Measurements from ENCODE around the gene ANO2.
"Not testable (repeated sequence)": the region's sequence is repeated elsewhere in the genome, so short reads cannot be mapped to it uniquely, and the experiment has no call there.

Gene ANO2

DNA sequence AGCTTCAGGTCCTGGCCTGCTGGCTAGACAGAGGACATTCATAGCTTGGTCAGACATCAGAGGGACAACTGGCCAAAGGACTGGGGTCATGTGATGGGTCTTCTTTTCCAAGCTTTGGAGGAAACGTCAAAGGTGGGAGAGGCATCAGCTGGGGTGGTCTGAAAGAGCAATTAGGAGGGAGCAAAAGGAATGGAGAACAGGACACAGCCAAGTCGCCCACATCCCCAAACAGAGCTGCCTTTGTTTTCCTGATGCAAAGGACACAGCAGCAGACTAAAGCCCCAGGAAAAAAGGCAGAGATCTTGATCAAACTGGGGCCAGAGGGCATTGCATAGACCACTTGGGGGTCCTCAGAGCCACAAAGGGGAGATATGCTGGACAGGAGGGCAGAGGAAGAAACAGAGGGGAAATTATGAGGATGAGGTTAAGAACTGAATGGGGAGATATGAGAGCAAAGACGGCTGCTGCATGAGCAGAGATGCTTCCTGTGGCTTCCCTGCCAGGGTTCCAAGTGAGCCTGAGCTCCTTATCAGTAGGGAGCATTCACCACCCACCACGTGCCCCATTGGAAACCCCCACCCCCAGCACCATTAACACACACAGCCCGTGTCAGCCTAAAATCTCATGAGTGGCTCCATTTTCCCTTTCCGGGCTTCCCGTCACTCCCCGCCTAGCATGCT, 62.4 kb downstream of the ANO2 start:
- no peak for DNase-seq

- DNase-seq = no peak
Measured at GRCh38 chr12:5881666-5882065, 63.4 kb downstream of the ANO2 start.

- no peak for DNase-seq
Measured at GRCh38 chr12:5881101-5881606, 63.9 kb downstream of the ANO2 start.

DNA sequence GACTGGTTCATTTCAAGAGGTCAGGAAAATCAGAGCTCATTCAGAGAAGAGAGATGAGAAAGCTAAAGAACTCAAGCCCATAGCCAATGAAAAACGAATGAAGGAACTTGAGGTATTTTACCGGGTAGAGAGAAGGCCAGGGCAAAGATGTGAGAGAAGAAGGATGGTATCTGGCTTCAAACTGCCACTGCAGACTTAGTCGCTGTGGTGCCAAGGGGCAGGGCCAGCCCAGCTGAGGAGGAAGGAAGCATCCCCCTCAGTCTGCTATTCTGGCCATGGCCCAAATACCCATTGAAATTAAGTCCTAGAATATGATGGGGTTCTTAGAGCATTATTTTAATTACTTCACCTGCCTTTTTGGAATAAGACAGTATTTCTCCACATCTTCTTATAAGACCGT, 69.2 kb downstream of the ANO2 start:
- no peak for DNase-seq

DNA sequence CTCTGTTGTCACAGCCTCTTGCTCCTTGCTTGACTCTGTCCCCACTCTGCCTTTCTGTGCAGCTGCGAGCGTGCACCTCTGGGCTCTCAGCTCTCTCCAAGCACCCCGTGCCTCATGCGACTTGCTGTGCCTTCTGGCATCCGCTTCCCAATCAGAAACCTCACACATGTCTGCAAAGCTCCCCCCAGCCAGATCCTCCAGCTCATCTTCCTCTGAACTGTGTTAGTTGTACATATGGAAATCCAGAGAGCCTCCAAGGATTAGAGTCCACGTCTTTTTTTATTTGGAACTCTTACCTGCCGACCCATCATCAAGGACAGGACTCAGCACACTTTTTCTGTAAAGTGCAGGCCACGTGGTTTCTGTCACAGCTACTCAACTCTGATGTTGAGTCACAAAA, 70.5 kb downstream of the ANO2 start:
- no peak for DNase-seq

DNA sequence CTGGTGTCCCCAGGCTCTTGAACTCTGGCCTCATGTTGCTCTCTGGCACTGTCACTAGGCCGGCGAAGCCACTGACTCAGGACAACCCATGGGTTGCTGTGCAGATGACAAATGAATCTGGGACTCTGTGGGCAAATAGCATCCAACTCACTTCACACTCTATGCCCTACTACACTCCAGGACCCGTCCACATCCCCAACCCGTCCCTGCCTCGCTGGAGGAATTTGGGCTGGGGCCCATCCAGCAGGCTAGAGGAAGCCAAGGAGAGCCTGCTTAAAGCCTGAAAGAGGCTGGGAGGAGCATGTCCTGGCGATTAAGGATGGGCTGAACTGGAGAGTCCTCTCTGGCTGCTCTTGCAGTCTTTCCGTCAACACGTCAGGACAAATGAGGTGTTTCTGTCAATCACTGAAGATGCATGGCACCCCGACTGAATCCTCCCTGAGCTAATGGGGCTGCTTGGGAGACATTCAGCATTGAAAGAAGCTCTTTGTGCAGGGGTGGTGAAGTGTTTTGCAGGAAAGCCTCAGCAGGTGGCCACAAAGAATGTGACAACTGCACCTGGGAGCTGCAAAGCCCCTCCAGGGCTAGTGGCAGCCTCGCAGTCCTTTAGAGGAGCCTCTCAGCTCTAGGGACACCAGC, 71.7 kb downstream of the ANO2 start:
- DNase-seq = no peak

DNA sequence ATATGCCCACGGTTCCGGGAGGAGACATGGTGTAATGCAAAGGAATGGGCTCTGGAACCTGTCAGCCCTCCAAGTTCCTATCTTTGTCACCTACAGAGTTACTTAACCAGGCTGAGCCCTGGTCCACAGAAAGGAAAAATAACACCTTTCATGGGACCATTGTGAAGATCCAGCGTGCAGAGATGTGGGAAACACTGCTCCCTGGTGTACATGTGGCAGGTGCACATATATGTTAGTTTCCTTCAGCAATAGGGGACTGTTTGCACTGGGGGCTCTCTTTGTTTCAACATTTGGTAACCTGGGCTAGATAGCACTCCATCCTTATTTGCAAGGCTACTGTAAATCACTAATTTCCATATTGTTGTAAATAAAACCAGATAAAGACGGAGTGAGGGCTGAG, 72.3 kb downstream of the ANO2 start:
- DNase-seq = no peak

DNA sequence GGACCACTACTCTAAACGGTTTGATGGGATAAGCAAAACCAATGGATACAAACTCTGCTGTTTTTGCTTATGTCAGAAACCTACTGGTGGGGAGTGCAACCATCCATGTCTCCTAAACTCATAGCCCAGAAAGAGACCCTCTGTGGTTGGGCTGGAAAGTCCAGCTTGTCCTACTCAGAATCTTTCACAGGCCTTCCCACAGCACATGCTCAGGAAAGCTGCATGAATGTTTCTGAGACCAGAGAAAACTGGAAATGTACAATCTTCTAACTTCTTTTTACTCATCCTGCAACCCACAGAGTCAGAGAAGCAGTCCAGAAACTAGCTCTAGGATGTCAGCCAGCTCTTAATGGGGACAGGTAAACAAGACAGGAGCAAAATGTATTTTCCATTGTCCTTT, 73.3 kb downstream of the ANO2 start:
- no peak for DNase-seq

- DNase-seq = no peak
Measured at GRCh38 chr12:5870183-5870582, 74.9 kb downstream of the ANO2 start.

DNA sequence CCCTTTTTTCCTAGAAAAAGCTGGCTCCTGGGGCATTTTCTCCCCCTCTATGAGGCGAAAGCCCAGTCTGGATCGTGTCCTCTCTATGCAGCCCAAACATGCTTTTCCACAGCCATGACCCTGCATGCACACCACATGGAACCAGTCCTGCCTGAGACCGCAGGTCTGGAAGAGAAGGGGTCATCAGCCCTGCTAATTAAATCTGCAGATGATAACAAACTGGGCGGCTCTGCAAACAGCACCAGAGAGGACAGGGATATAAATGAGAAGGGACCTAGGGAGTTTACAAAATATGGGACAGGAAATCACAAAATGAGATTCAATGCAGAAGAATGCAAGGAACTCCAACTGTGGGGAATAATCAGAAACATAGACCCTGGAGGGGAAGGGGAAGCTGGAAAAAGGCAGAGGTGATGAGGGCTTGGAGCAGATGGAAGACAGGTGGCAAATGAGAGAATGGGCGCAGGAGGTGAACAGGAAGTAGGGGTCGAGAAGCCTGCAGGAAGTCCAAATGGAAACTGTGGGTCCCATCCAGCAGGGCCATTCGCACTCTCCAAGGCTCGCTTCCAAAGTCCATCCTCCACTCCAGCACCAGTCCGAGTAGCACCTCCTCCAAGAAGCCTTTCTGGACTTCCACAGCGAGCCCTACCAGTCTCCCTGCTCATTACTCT, 76.3 kb downstream of the ANO2 start:
- DNase-seq = no peak

DNA sequence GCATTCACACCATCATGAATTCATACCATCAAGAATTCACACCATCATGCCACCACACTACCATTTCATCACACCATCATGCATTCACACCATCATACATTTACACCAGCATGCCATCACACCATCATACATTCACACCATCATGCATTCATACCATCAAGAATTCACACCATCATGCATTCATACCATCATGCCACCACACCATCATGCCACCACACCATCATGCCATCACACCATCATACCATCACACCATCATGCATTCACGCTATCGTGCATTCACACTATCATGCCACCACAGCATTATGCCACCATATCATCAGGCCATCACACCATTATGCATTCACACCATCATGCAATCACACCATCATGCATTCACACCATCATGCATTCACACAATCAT, 79.7 kb downstream of the ANO2 start:
- DNase-seq = no peak

DNA sequence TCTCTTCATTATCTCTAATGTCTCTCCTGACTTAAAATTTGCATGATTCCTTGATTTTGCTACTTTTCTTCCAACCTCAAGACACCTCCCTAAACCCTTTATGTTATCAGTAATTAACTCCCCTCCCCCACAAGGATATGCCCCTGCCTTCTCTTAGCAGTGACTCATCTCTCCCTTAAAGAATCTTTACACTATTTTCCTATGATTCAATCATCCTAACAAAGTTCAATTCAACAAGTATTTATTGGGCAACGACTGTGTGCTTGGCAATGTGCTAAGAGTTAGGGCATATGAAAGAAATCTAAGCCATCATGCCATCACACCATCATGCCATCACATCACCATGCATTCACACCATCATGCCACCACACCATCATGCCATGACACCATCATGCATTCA, 80.1 kb downstream of the ANO2 start:
- DNase-seq = no peak

DNA sequence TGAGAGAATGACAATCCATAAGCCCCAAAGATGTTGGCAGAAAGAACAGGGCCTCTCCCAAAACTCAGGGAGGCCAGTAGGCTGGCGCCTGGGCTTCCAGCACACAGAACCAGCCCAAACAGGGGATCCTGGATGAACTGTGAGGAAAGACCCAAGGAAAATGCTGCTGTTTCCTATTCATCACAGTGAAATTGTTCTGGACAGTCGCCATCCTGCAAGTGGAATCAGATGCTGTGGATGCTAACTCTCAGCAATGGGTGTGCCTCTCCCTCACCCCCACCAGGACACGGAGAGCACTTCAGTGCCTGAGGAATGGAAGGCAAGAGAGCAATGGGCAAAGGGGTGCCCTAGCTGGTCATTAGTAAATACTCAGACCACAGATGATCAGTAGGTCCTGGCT, 80.8 kb downstream of the ANO2 start:
- DNase-seq = no peak

GRCh38 chr12:5861416-5861815, 83.6 kb downstream of the ANO2 start:
- no peak for DNase-seq

DNA sequence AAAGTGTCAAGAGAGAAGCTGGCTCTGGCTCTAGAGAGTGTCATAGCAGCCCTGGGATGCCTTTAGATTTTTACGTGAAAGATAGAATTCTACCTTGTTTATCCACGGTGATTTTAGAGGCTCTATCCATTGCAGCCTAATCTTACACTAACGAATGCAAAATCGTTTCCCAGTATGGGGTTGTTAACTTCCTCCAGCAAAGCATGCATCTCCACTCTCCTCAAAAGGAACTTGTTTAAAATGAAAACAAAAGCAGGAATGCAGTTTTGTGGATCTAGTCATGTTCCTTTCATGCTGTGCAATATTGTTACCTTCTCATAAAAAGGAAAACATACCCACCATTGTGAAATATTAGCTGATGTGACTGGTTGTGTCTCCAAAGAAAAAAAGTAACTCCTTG, 88.4 kb downstream of the ANO2 start:
- DNase-seq = no peak

DNA sequence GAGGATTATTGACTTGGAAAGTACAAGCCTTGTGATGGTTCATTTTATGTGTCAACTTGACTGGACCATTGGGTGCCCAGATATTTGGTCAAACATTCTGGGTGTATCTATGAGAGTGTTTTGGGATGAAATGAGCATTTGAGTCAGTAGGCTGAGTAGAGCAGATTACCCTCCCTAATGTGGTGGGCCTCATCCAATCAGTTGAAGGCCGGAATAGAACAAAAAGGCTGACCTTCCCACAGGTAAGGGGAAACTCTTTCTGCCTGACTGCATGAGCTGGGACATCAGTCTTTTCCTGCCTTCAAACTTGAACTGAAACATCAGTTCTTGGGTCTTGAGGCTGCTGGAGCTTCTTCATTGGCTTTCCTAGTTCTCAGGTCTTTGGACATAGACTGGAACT, 98.1 kb downstream of the ANO2 start:
- no peak for DNase-seq

- no peak for DNase-seq
Measured at GRCh38 chr12:5840944-5841343, 104.1 kb downstream of the ANO2 start.

DNA sequence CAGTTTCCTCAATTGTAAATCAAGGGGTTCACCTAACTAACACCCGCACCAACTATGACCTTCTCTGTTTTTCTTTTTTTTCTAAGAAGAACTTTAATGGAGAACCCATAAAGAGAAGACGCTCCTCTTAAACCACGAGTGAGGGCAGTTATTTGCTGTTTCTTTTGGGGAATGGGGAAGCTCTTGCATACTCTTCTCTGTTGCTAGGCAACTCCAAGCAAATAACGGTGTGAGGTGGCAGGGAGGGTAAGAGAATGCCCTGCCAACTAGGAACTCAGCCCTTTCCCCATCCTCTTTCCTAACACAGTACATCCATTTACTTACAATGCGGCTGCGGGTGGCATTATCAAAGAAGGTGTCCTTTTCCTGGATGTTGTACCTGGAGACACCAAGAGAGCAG, 114.9 kb downstream of the ANO2 start:
- no peak for DNase-seq

- DNase-seq = no peak
Measured at GRCh38 chr12:5827591-5827990, 117.5 kb downstream of the ANO2 start.

- DNase-seq = not testable (repeated sequence)
Measured at GRCh38 chr12:5825761-5826160, 119.3 kb downstream of the ANO2 start.

DNA sequence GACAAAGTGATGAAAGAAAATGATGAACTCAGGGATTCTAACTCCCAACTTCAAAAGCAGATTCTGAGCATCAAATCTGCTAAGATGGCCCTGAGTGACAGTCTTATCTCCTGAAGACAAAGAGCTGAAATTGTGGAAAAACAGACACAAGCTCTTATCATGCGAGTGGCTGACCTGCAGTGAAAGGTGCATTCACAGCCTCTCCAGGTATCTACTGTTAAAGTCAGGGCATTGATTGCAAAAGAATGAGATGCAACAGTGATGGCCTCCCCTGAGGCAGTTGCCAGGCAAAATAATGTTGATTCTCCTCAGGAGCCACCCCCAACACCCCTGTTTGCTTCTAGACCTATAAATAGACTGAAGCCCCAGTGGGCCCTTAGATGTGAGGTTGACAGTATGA, 126.2 kb downstream of the ANO2 start:
- not testable (repeated sequence) for DNase-seq

- no peak for DNase-seq
Measured at GRCh38 chr12:5817246-5817645, 127.8 kb downstream of the ANO2 start.

DNA sequence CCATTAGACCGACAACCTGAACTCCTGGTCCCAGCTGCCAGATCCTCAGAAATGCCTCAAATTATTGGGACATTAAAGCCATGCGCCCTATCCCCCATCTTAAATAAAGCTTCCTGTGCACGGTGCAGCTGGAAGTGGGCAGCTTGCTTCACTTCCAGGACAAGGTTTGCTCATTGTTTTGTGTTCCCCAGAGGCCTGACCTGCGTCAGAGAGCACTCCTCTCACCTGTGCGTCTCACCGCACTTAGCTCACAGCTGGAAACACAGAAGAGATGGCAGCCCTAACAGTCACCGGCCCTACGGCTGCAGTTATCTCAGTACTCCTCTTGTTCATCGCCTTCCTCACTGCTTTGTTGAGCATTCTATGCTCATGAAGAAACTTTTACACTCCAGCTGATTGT, 135.5 kb downstream of the ANO2 start:
- DNase-seq = no peak

DNA sequence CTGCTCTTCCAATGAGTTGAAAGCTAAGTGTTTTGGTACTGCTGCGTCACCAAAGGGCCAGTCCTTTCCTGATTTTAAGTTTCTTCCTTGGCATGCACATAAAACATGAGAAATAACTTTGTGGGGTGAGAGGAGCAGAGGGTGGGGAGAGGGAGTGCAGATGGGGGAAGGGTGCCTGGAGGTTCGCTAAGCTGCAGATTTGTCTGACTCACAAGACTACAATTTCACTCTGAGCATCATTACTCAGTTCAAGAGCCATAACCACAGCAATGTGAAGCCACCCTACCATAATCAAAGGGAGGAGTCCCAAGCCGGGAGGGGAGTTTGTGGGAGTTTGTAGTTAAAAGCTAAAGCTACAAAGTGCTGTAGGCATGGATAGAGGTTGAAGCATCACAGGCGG, 136.1 kb downstream of the ANO2 start:
- DNase-seq = no peak
